GM03348 (cell line): ENCODE data around the gene FMOD.
"Not testable (repeated sequence)": the region's sequence is repeated elsewhere in the genome, so short reads cannot be mapped to it uniquely, and the experiment has no call there.

Experiments
- DNase-seq: peaks from one replicate; pipeline ENCODE4 v3.0.0; 2012; ENCODE audit warnings: low spot score

The FMOD gene

DNA sequence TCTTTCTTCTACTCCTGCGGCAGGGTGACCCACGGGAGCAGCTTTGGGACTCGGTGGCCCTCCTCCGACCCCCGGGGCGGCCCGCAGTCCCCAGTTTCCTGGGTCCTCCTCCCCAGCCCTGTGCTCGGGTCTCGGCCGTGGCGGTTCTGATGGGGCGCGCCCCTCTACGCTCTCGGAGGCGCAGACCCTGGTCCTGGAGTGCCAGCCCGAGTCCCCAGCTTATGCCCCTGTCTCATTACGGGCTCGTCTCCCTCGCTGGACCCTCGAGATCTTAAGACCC lies 45.2 kb downstream of the FMOD start:
- DNase-seq, result peak; percentile 35

DNA sequence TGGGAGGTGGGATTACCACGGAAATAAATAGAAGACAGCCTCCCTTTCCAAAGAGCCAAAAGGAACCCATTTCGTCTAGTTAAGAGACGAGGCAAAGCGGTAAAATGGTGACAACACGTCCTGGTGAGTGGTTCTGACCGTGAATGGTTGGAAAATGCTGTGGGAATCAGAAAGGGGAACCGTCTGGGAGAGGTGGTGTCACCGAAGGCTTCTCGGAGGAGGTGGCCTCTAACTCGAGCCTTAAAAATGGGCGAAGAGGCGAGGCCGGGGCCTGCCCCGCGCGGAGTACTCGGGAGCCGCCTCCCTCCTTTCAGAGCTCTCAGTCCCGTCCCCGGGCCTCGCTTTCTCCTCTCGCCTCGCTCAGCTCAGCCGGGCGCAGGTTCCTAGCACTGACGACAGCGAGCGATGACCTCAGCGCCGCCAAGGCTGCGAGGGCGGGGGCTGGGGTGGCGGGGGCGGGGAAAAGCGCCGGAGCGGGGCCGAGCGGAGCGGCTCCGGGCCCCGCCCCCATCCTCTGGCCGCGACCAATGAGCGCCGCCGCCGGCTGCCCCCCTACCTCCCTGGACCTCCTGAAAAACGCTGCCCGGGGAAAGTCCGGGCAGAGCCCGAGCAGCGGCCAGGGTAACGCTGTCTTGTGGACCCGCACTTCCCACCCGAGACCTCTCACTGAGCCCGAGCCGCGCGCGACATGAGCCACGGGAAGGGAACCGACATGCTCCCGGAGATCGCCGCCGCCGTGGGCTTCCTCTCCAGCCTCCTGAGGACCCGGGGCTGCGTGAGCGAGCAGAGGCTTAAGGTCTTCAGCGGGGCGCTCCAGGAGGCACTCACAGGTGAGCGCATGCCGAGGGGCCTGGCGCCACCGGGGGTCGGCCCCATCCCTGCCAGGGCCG lies 45.8 kb downstream of the FMOD start, which contains the start of gene BTG2:
TSS of gene BTG2 (plus strand) at position 601 of the 890 bp plus-strand sequence. CDS start at position 689, 88 bp downstream.
- peak; percentile 99 for DNase-seq

DNA sequence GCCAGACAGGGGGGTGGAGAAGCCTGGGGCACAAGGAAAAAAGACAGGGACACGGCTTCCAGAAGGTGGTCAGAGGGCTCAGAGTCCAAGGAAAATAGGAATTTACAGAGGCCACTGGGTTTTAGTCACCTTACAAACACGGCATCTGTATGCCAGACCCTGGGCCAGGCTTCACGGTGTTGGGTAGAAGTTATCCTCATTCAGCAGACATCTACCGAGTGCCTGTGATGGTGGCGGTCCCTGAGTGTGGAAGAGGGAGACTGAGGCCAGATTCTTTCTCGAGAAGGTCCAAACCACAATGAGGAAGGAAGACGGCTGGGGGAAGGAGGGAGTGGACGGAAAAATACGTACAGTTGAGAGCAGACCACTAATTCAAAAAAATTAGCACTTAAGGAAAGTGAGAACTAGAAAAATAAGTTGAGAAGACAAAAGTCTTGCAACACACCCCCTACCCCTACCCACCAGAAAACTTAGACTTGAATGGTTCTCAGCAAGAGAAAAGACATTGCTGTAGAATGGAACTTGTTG lies 46.5 kb downstream of the FMOD start:
- no peak for DNase-seq

DNA sequence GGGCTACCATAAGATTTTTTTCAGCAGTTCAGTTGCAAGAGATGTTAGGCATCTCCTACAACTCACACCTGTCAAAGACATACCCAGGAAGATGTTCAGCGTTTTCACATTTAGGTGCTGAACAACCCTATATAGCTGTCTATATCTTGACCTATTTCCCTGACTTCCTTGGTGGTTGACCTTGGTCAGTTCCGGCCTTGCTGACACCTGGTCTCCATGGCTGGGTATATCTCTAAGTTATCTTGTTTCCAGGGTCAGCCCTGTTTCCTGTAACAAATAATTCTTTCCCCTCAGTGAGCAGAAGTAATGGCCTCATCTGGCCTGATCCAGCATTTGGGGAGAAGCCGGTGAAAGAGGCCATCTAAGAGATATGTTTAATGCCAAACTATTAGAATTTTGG lies 48.0 kb downstream of the FMOD start:
- no peak for DNase-seq

DNA sequence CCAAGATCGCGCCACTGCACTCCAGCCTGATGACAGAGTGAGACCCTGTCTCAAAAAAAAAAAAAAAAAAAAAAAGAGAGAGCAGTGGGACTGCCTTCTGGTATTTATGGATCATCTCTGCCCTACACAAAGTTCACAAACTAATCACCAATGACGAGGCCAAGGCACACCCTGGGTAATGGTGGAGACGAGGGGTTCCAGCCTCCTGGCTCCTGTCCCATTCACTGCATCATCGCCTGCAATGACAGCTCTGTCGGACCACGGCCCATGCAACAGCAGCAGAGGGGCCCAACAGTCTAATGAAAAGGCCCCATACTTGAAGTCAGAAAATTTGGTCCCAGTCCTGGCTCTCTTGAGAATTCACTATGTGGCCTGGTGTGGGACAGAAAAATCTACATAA lies 48.5 kb downstream of the FMOD start:
- no peak for DNase-seq

GRCh38 chr1:203301331-203301668 lies 49.6 kb downstream of the FMOD start:
- no peak for DNase-seq

GRCh38 chr1:203300441-203301330 lies 50.2 kb downstream of the FMOD start:
- DNase-seq, result no peak

- DNase-seq, result not testable (repeated sequence)
These were observed 51.0 kb downstream of the FMOD start for GRCh38 chr1:203299719-203300429.

GRCh38 chr1:203299169-203299568 lies 51.8 kb downstream of the FMOD start:
- no peak for DNase-seq

GRCh38 chr1:203296460-203297073 lies 54.4 kb downstream of the FMOD start:
- DNase-seq, result peak; percentile 59

- no peak for DNase-seq
These were observed 55.1 kb downstream of the FMOD start for GRCh38 chr1:203295796-203296195.

DNA sequence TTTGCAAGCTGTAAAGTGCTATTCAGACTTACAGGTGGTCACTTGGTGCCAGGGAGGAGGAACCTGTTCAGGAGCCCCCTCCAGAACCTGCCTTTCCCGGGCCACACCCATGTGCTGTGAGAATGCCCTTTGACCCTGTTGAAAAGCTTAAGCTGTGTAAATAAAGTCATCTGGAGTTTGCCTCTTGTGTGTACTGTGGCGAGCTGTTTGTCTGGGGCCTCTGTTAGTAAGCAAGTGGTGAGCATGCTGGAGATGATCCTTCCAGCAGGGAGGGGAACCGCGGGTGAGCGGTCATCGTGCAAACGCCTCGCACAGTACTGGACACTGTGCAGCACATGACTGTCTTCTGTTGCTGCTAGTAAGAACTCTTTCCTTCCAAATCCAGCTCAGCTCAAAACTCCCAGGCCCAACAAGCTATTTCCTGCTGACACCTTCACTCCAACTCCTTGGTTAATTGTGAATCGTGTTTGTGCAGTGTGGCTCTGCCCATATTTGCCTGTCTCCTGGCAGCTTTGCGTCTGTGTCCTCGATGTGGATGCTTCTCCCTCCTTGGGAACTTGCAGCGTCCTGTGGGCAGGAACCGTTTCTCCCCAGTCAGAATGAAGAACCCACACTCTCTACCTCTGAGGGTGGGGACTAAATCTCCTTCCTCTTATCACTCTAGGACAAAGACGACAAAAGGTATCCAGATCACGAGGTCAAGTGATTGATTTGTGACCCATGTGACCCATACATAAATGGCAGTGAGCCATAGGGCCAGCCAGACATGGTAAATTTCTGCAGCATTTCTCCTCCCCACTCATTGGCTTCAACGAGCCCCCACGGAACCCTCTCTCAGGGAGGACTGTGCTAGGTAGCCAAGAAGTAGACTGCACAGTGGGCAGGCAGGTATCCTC lies 59.5 kb downstream of the FMOD start:
- DNase-seq, result no peak
